Left ventricle myocardium inferior (tissue), 1 donor: ENCODE data around the gene MARK1. TPM values are rescaled to one million over a fixed set of nuclear protein-coding genes. Genes with fewer than 3 reads are reported as not detected.

ENCODE experiments used
- DNase-seq: peaks from one replicate; pipeline ENCODE4 v3.0.0-alpha.2; 2020
- H3K27ac ChIP-seq: fragments of 200-600 bp; replicated peaks from 2 replicates; pipeline ENCODE4 v1.8.0; 2021
- H3K27me3 ChIP-seq: fragments of 200-600 bp; 2 replicates; pipeline ENCODE4 v1.8.0; 2021; ENCODE audit warnings: low read depth
- H3K36me3 ChIP-seq: fragments of 200-600 bp; 2 replicates; pipeline ENCODE4 v1.8.0; 2021
- H3K4me1 ChIP-seq: fragments of 200-600 bp; 2 replicates; pipeline ENCODE4 v1.8.0; 2021
- H3K4me3 ChIP-seq: fragments of 200-600 bp; 2 replicates; pipeline ENCODE4 v1.8.0; 2021; ENCODE audit warnings: mild to moderate bottlenecking, moderate library complexity
- H3K9me3 ChIP-seq: fragments of 200-600 bp; replicated peaks from 2 replicates; pipeline ENCODE4 v1.8.0; 2021
- intact Hi-C: fragments of 100-400 bp; cut with micrococcal nuclease; formaldehyde crosslinking; loops from one replicate; pipeline ENCODE4 v1.11.0; 2022
- total RNA-seq: library from RNA; stranded (reverse); fragmentation: NEBNext Ultra II Directional; extraction: Animal tissue kit (Norgen Biotek cat#: 25700); gene quantifications from one replicate; pipeline ENCODE4 v1.2.1, GENCODE V29; 2021
- TF ChIP-seq, protein P1 (sequence below): fragments of 200-600 bp; IDR thresholded peaks from 2 replicates; pipeline ENCODE4 v1.8.0; 2021; ENCODE audit warnings: antibody characterized with exemption, mild to moderate bottlenecking, borderline replicate concordance
- donor health status: DM: no; HTN: yes; CAD: no; lungs with severe emphysema.

The MARK1 gene
- total RNA-seq, 1 donor from 2014 or later: 14.9 TPM

DNA sequence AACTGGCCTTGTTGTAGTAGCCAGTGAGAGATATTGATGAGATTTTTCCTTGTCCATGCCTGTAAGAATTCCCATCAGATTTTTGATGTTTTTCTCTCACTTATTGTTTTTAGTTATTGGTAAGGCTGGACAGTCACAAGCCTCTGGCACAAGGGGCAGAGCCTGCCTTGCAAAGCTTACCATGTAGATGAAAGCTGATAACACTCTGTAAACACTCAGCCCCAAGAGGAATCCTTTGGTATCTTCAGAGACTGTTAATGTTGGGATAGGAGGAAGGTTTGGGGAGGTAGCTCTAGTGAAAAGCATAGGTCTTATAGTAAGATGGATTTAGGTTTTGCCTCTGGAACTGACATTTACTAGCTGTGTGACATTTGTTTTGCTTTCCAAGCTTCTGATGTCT, 37.7 kb downstream of the MARK1 start:
- intact Hi-C loops: no loop called here
- H3K9me3 ChIP-seq: no peaks in the 10 kb centered on the region
- no peak for DNase-seq
- H3K4me1 ChIP-seq: peaks cover 35% of the 10 kb centered on the region
- H3K27me3 ChIP-seq: no peaks in the 10 kb centered on the region
- no peak overlapping the region for H3K4me3 ChIP-seq
- H3K27ac ChIP-seq: no peak overlapping the region
- TF ChIP-seq, protein P1, sequence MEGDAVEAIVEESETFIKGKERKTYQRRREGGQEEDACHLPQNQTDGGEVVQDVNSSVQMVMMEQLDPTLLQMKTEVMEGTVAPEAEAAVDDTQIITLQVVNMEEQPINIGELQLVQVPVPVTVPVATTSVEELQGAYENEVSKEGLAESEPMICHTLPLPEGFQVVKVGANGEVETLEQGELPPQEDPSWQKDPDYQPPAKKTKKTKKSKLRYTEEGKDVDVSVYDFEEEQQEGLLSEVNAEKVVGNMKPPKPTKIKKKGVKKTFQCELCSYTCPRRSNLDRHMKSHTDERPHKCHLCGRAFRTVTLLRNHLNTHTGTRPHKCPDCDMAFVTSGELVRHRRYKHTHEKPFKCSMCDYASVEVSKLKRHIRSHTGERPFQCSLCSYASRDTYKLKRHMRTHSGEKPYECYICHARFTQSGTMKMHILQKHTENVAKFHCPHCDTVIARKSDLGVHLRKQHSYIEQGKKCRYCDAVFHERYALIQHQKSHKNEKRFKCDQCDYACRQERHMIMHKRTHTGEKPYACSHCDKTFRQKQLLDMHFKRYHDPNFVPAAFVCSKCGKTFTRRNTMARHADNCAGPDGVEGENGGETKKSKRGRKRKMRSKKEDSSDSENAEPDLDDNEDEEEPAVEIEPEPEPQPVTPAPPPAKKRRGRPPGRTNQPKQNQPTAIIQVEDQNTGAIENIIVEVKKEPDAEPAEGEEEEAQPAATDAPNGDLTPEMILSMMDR: no peak
- no peaks in the 10 kb centered on the region for H3K36me3 ChIP-seq

DNA sequence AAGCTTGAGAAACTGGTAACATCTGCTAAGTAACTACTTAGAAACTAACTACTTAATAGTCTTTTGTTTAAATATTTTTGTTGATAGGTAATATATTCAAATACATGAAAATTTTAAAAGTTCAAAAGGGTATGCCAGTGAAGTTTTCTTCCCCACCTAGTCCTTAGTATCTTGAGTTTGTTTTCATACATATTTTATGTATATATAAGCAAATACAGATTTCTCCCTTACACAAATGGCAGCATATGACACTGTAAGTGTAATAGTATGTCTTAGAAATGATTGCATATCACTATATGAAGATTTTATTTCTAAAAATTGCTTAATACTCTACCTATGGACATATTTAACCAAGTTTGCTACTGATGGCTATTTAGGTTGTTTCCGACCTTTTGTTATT, 38.9 kb downstream of the MARK1 start:
- intact Hi-C loops: no loop called here
- no peak overlapping the region for H3K4me3 ChIP-seq
- H3K9me3 ChIP-seq: no peaks in the 10 kb centered on the region
- no peak for DNase-seq
- H3K4me1 ChIP-seq: peaks cover 35% of the 10 kb centered on the region
- TF ChIP-seq, protein P1: no peak
- H3K27me3 ChIP-seq: no peaks in the 10 kb centered on the region
- no peaks in the 10 kb centered on the region for H3K36me3 ChIP-seq
- no peak overlapping the region for H3K27ac ChIP-seq

DNA sequence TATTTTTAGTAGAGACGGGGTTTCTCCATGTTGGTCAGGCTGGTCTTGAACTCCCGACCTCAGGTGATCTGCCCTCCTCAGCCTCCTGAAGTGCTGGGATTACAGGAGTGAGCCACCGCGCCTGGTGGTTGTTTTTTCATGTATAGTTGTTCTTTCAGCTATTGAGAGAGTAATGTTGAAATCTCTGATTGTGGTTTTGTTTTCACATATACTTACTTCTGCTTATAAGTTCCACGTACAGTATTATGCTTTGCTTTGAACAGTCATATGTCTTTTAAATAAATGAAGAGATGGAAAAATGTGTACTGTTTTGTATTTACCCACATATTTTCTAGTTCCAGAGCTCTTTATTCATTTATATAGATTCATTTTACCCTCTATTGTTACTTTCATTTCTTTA, 44.5 kb downstream of the MARK1 start:
- no peak for DNase-seq
- no peak overlapping the region for H3K4me3 ChIP-seq
- intact Hi-C loops: no loop called here
- no peak overlapping the region for H3K27ac ChIP-seq
- H3K9me3 ChIP-seq: peaks cover 28% of the 10 kb centered on the region
- H3K36me3 ChIP-seq: no peaks in the 10 kb centered on the region
- no peaks in the 10 kb centered on the region for H3K27me3 ChIP-seq
- peaks cover 7% of the 10 kb centered on the region for H3K4me1 ChIP-seq
- TF ChIP-seq, protein P1: no peak

DNA sequence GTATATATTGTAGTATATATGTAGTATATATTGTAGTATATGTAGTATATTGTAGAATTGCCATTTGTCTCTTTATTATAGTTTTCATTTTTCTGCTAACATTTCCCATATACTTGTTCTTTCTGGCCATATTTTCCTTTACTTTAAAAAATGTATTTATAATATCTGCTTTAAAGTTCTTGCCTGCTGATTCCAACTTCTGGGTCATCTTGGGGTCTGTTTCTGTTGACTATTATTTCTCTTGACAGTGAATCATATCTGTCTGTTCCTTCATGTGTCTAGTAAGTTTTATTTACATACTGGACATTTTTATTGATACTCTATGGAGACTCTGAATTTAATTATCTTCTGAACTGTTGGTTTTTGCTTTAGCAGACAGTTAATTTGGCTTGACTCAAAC, 45.9 kb downstream of the MARK1 start:
- TF ChIP-seq, protein P1: no peak
- intact Hi-C loops: no loop called here
- peaks cover 28% of the 10 kb centered on the region for H3K9me3 ChIP-seq
- no peaks in the 10 kb centered on the region for H3K27me3 ChIP-seq
- no peaks in the 10 kb centered on the region for H3K36me3 ChIP-seq
- H3K4me3 ChIP-seq: no peak overlapping the region
- no peak for DNase-seq
- no peak overlapping the region for H3K27ac ChIP-seq
- no peaks in the 10 kb centered on the region for H3K4me1 ChIP-seq

DNA sequence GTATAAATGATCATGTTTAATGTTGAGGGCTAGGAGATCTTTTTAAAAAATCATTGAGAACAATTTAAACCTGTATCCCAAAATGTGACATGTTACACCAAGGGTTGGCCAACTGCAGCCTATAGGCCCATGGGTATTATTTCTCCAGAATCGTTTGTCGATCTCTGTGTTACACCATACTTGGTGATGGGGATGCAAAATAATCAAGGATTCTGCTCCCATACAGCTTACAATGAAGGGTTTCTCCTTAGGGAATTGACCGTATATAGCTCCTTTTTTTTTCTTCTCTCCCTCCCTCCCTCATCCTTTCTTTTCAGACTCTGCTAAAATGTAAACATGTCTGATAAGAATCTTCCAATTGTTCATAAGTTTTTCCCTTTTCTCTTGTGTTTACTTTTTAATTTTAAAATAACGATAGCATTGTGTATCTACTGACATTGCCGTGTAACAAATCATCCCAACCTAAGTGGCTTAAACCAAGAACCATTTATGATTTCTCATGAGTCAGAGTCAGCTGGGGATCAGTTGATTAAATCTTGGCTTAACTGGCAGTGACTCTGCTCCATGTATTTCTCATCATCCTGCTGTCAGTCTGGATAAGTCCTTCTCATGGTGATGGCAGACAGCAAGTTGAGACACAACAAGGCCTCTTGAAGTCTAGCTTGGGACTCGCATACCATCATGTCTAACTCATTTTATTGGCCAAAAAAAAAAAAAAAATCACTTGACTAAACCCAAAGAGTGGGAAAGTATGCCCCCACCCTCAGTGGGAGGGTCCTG, 48.0 kb downstream of the MARK1 start:
- peaks cover 28% of the 10 kb centered on the region for H3K9me3 ChIP-seq
- intact Hi-C loops: no loop called here
- TF ChIP-seq, protein P1: no peak
- no peaks in the 10 kb centered on the region for H3K27me3 ChIP-seq
- DNase-seq: no peak
- no peaks in the 10 kb centered on the region for H3K36me3 ChIP-seq
- no peak overlapping the region for H3K4me3 ChIP-seq
- no peak overlapping the region for H3K27ac ChIP-seq
- no peaks in the 10 kb centered on the region for H3K4me1 ChIP-seq
